NCI-H2196 treated with DMSO at 0.1 percent for 48 hours (cell line): Measurements from ENCODE around the gene TTC39A.
"Not testable (repeated sequence)": the region's sequence is repeated elsewhere in the genome, so short reads cannot be mapped to it uniquely, and the experiment has no call there.

ENCODE experiments used
- DNase-seq: peaks from one replicate; lab custom pipeline; 2025; ENCODE audit not compliant: unreplicated experiment; lab: John Stamatoyannopoulos, UW

TTC39A gene

DNA sequence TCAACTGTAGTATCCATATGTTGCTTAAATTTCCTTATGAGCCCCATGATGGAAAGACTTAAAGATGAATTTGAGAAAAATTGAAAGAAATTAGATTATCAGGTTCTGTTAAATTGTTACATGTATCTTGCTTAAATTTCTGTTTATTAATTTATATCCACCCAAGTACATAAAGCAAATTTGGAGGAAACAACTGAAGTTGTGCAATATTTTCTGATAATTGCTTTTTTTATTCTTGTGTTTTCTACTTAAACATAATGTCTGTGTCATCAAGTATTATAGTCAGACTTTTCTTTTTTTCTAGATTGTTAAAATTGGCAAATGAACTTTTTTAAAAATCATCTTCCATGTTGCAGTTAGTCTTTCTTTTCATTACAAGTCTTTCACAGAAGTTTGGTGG, 57.4 kb downstream of the TTC39A start:
- no peak for DNase-seq

DNA sequence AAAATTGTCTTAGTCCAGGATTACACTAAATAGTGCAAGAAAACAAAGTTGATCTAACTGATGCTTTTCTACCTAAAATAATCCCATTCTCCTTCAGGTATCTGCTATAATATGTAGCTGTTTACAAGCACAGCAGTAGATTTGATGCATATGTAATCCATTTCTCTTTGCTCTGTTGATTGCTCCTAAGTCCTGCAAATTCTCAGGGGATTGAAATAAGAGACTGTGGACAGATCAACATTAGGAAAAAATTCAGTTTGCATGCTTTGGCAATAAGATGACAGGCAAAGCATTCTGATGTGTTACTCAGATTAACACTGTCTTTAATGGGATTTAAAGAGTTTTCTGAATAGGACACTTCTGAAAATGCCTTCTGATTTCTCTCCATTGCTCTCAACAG, 59.6 kb downstream of the TTC39A start:
- no peak for DNase-seq

DNA sequence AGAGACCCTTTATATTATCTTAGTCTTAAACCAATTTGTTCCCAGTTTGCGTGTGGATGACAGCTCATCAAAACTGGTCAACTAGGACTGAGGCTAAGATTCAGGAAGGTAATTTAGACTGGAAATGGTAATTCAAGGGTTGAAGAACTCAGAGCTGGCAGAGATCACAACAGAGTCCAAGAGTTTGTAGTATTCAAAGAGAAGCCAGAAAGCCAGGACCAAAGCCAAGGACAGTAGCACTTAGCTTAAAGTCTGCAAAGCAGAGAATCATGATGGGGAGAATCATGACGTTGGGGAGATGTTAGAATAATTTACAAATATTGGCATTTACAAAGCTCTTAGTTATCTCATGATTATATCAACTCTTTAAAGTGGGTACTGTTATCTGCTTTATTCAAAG, 61.7 kb downstream of the TTC39A start:
- no peak for DNase-seq

DNA sequence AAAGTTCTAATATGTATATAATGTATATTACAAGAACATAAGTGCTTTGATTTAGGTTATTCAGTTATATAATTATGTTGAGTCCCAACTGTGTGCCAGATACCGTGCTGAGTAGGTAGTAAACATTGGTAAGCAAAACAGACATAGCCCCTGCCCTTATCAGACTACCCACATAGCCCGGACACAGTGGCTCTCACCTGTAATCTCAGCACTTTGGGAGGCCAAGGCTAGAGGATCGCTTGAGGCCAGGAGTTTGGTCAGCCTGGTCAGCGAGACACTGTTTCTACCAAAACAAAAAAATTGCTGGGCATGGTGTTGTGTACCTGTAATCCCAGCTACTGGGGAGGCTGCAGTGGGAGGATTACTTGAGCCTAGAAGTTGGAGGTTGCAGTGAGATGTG, 63.6 kb downstream of the TTC39A start:
- DNase-seq = no peak

DNA sequence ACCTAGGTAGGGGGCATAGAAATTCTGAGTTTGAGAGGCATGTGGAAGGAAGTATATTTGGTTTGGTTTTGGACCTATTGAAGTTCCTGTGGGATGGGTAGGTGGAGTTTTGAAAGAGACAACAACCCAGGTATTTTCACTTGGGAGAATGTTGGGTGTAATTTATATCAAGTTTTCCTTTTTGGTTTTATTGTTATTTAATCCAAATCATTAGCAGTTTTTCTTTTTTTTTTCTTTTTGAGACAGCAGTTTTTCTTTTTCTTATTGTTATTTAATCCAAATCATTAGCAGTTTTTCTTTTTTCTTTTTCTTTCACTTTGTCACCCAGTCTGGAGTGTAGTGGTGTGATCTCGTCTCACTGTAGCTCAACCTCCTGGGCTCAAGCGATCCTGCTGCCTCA, 64.2 kb downstream of the TTC39A start:
- DNase-seq = no peak

DNA sequence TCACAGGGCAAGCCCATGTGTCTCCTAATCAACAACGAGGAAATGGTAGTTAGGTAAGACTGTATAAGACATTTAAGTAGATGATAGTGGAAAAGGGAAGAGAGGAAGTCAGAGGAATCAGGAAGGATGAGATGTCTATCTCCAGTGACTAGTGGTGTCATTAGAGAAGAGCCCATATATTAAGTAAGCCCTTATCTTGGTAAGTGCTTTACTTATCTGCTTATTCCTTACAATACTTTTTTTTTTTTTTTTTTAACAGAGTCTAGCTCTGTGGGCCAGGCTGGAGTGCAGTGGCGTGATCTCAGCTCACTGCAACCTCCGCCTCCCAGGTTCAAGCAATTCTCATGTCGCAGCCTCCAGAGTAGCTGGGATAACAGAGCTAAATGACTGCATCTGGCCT, 64.7 kb downstream of the TTC39A start:
- no peak for DNase-seq

DNA sequence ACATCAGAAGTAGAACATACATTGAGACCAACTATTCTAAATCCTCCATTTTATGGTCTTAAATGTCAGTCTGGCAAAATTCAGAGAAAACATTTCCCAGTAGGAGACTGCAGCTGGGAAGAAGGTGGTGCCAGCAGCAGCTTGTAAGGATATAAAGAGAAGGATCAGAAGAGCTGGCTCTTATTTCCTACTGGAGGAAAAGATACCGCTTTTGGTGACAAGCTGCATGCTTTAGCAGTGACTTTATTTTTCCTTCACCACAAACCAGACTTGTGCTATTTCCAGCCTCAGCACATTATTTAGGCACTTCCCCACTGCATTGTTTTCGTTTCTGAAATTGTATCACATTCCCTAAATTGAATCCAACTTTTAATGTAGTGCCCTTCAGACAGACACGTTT, 65.9 kb downstream of the TTC39A start:
- no peak for DNase-seq

DNA sequence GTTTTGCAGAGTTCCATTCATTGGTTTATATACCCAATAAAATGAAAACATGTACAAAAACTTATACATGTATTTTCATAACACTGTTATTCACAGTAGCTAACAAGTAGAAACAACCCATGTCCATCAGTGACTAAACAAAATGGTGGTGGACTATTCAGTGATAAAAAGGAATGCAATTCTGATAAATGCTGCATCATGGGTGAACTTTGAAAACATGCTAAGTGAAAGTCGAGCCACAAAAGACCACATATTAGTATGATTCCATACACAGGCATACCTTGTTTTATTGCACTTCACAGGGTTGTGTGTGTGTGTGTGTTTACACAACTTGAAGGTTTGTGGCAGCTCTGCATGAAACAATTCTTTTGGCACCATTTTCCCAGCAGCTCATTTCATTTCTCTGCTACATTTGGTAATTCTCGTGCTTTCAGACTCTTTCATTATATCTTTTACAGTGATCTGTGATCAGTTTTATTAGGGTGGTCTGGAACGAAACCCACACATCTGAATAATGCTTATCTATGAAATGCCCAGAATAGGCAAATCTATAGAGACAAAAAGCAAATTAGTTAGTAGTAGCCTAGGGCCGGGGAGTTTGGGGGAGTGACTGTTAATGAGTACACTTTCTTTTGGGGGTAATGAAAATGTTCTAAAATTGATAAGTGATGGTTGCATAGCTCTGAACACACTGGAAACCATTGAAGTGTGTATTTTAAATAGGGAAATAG, 67.0 kb downstream of the TTC39A start:
- no peak for DNase-seq

DNA sequence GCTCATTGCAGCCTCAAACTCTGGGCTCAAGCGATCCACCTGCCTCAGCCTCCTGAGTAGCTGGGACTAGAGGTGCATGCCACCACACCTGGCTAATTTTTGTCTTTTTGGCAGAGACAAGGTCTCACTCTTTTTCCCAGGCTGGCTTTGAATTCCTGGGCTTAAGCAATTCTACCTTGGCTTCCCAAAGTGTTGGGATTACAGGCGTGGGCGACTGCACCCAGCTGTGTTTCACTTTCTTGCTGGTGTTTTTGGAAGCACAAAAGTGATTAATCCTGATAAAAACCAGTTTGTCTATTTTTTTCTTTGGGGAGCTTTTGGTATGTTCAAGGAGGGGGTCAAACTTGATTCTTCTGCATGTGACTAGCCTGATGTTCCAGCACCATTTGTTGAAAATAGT, 75.0 kb downstream of the TTC39A start:
- no peak for DNase-seq

DNA sequence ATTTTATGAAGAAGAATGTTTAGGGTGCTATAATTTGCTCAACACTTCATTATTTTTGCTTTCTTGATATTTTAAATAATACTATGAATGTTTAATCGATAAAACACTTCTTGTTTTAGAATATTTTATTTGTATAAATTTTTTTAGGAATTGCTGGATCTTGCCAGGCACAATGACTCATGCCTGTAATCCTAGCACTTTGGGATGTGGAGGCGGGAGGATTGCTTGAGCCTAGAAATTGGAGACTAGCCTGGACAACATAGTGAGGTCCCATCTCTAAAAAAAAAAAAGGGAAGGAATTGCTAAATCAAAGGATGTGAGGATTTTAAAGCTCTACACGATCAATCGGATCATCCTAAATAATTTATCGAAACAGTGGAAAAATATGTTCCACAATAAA, 76.7 kb downstream of the TTC39A start:
- DNase-seq = no peak

DNA sequence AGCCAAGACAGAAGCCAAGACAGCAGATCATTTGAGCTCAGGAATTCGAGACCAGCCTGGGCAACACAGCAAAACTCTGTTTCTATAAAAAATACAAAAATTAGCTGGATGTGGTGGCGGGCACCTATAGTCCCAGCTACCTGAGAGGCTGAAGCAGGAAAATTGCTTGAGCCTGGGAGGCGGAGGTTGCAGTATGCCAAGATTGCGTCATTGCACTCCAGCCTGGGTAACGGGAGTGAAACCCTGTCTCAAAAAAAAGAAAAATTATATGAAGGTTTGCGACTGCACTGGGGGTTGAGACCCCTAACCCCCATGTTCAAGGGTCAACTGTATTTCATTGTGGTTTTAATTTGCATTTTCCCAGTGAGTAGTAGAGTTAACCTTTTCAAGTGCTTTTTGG, 78.0 kb downstream of the TTC39A start:
- no peak for DNase-seq

DNA sequence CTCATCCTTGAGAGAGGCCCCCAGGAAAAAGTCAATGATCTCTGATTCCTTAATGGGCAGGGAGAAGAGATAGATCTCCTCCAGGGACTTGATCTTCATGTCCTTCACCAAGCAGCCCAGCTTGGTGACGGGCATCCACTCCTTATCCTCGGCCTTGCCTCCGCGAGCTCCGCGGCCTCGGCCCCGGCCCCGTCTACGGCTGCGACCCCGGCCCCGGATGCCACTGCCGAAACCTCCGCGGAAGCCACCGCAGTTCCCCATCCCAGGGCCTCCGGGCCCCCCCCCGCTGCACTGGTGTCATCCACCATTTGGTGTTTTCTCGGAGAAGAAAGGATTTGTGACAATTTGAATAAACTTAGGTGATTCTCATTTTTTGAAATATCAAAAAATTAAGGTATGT, 79.2 kb downstream of the TTC39A start:
- not testable (repeated sequence) for DNase-seq

DNA sequence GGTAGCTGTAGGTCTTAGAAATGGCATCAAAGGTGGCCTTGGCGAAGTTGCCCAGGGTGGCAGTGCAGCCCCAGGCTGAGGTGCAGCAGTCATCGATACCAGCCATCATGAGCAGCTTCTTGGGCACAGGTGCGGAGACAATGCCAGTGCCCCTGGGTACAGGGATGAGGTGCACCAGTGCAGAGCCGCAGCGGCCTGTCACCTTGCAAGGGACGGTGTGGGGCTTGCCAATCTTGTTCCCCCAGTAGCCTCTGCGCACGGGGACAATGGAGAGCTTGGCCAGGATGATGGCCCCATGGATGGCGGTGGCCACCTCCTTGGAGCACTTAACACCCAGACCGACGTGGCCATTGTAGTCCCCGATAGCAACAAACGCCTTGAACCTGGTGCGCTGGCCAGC, 79.6 kb downstream of the TTC39A start:
- DNase-seq = not testable (repeated sequence)

DNA sequence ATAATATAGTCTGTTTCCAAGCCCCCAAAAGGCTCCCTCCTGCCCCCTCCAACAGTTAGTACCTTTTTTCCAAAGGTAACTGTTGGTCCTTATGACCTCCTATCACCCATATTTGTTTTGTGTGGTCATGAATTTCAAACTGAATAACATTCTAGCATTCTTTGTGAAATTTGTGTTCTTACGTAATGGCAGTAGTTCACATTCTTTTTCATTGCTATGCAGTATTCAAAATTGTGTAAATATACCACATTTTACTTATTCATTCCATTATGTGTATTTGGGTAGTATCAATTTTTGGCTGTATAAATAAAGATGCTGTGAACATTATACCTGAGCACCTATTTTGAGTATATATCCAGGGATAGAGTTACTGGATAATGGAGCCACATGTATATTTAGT, 80.9 kb downstream of the TTC39A start:
- DNase-seq = no peak

DNA sequence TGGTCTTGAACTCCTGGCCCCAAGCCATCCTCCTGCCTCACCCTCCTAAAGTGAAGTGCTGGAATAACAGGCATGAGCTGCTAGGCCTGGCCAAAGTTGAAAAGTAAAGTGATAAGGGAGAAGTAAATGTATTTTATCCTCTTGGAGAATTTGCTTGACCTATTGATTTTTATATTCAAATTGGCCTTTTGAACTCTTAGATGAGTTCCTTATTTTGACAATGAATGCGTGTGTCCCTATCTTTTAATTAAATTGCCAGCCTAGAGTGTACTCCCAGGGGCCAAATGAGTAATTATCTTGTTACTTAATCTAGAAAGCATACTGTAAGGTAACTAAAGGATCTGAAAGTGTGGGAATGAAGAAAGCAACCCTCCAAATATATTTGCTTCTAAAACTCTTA, 82.9 kb downstream of the TTC39A start:
- no peak for DNase-seq

DNA sequence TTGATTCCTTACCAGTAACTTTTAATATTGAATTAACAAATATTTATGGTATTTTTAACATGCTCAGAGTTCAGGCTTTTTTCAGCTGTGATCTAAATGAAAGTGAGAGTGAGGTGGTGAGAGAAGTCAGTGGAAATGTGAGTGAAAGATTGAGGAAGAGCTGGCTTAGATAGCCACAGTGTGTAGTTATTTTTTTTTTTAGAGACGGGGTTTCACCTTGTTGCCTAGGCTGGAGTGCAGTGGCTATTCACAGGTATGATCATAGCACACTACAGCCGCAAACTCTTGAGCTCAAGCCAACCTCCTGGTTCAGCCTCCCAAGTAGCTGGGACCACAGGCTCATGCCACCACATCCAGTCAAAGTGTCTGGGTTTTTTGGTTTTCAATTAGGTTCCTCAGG, 83.3 kb downstream of the TTC39A start:
- no peak for DNase-seq

DNA sequence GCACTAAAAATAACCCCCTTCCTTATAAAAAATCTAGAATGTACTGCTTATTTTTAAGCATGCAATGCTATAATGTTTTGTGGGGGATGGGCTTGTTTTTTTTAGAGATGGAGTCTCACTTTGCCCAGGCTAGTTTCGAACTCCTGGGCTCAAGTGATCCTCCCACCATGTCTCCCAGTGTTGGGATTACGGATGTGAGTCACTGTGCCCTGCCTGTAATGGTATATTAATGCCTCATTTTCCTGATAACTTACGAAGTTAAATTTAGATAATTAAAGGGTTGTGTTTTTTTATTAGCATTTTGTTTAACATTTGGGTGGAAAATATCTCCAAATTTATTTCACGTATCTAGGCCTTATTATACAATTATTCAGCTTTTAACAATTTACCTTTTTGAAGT, 87.8 kb downstream of the TTC39A start:
- DNase-seq = no peak

DNA sequence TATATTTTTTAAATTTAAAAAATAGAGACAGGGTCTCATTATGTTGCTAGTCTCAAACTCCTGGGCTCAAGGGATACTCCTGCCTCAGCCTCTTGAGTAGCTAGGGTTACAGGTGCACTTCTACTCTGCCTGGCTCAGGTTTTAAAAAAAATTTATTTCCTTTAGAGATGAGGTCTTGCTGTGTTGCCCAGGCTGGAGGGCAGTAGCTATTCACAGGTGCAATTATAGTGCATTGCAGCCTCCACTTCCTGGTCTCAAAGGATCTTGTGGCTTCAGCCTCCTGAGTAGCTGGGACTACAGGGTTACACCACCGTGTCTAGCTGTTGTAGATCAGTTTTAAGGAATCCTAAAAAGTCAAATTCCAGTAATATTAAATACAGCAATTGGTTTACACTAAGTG, 89.2 kb downstream of the TTC39A start:
- DNase-seq = no peak

DNA sequence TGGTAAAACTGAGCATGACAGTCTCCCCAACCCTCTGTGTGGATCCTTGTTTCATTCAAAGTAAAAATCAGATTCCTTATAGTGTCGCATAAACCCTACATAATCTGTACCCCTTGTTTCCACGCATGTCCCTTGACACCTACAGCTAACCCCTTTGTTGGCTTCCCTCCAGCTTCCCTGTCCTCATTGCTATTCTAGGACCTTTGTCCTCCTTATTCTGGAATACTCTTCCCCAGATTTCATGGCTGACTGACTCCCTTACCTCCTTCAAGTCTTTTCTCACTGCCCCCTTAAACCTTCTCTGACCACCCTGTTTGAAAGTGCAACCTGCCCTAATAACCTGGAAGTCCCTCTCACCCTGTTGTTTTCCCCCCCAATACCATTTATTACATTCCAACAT, 90.3 kb downstream of the TTC39A start:
- no peak for DNase-seq

DNA sequence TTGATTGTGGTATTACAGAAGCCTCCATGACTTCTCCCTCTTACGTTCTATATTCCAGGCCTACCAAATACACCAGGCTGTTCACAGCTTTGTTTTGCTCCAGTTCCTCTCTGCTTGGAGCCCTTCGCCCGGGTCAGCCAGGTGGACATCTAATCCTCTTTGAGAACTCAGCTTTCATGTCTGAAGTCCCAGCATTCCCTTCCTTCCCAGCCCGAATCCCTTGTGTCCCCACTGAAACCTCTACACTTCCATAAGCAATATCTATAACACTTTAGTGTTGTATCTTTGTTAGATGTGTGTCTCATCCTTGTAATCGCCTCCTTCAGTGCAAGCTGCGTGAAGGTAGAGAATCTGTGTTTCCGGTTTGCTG, 92.3 kb downstream of the TTC39A start:
- DNase-seq = no peak

DNA sequence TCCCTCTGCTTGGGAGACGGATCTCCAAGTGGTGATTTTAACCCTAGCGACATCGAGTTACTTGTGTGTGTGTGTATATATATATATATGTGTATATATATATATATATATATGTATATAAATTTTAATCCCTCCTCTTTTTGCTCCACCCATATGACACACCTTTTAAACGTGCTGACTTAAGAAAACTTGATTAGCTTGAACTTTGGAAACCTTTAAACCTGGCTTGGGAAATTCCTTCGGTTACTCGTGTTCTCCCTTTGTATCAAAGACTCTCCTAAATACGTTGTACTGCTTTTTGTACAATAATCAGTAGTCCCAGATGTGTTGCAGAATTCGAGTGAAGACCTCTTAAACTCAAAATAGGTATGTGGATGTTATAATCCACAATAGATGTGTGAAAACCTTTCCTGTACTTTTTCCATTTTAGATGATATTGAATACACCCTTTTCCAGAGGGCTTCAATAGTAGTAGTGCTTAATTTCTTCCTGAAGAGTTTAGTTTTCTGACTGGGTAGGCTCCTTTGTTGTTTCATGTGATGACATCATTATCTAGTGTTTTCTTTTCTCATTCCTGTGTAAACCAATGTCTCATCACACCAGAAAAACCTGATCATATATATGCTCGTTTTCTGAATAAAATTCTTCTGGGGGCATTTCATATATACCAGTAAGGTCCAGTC, 92.9 kb downstream of the TTC39A start:
- DNase-seq = no peak
